ENCODE data around the gene HIP1. TPM values are rescaled to one million over a fixed set of nuclear protein-coding genes. Genes with fewer than 3 reads are reported as not detected.
A peak's percentile ranks its signal among the peaks of the same experiment; 100 is the strongest.

The HIP1 gene
- total and polyA plus RNA-seq, 2 of the 13 experiments (the other 11 are each of a cell fraction or from before 2014, with no cell fraction given), result 4.5 to 6.2 TPM

DNA sequence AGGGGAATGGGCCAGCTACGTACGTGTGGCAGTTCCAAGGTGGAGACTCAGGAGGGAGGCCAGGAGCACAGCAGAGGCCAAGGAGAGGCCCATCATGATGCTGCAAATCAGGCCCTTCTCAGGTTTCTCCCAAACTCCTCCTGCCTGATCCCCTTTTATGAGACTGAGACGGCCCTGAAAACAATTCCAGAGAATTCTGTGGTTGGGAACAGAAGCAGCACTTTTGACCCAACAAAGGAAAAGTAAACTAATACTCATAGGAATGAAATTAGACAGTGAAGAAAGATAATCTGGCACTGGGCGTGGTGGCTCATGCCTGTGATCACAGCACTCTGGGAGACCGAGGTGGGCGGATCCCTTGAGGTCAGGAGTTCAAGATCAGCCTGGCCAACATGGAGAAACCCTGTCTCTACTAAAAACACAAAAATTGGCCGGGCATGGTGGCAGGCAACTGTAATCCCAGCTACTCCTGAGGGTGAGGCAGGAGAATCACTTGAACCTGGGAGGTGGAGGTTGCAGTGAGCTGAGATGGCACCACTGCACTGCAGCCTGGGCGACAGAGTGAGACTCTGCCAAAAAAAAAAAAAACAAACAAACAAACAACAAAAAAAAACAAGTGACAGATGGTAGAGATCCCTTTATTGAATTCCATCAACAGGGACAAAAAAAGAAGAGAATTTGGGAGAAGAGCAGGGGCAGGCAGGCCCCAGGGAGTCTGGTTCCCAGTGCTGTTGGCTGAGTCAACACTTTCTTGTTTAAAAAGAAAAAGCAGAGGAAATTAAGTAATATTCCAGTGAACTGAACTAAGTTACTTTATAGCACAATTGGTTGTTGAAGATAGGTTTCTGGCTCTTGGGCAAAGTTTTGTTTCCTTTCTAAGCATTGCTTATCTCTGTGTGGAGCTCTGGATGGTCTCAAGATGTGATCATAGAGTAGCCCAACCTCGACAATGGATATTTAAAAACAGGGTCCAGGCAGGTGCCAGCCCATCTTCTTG is 33.6 kb upstream of the HIP1 start, which contains the start of gene CCL26:
Gene CCL26 (minus strand): TSS at position 131 of the 997 bp plus-strand sequence. CDS start 35 bp downstream, at position 96.
- ATAC-seq, result peak; percentile 34; the same call in 2 of the 3 replicates
- POLR2A ChIA-PET, result no interaction called here
- Histone ChIP-seq H4K20me1 (ENCODE audit: insufficient read depth, low read length) (no peaks in the 10 kb centered on the region), H3K4me2 (ENCODE audit: low read depth, low read length) (peak within 1 kb of the TSS; percentile 23; the same call in 1 of the 2 replicates), H3K79me2 (ENCODE audit: insufficient read depth, low read length) (no peaks in the 10 kb centered on the region), H3K36me3 (replicated peaks in 1 of 2; ENCODE audit: control insufficient read depth in 1 of 2, insufficient read depth in 2 of 2, low read length in 2 of 2) (no peaks in the 10 kb centered on the region), H3K4me1 (ENCODE audit: insufficient read depth, low read length) (peaks cover 20% of the 10 kb centered on the region), H3K27ac (ENCODE audit: extremely low read length, insufficient read depth, low read length) (no peak within 1 kb of the TSS), H3K9ac (ENCODE audit: insufficient read depth, low read depth, low read length) (no peak within 1 kb of the TSS), H3K4me3 (replicated peaks in 1 of 3; ENCODE audit: insufficient read depth in 1 of 3, low read depth in 2 of 3, low read length in 3 of 3) (no peak within 1 kb of the TSS), H2AFZ (ENCODE audit: low read length) (no peak within 1 kb of the TSS), H3K27me3 (ENCODE audit: control insufficient read depth in 1 of 2, insufficient read depth in 2 of 2, low read length in 2 of 2) (peaks cover 0 to 3% of the 10 kb centered on the region in 2 experiments; a peak in 1 of 5 replicates), H3K9me3 (ENCODE audit: low read length) (no peaks in the 10 kb centered on the region)
- in situ Hi-C loops (cut with HindIII; ENCODE audit: extremely low pct_ligation_motif_present, low pct_unique_long_range_greater_than_20kb) (no loop called here), intact Hi-C loops (cut with micrococcal nuclease; ENCODE audit: unreplicated experiment) (no loop called here)
- 12% methylated on average over 9 of the region's 9 CpGs for WGBS (ENCODE audit: low lambda C conversion rate)
- peak; percentile 32 for FAIRE-seq
- DNase-seq (ENCODE audit: low spot score), result peak; percentile 71
- TF ChIP-seq RXRA (CRISPR knock-in tag; IDR thresholded peaks at IDR 0.05), result peak; percentile 54; the same call in 1 of the 2 replicates
- TF ChIP-seq PCBP2 (optimal IDR thresholded peaks at IDR 0.05; ENCODE audit: low read depth, low read length, poor library complexity, severe bottlenecking), result no peak
- TF ChIP-seq SIX4 (CRISPR knock-in tag; IDR thresholded peaks at IDR 0.05), result no peak
- TF ChIP-seq, protein P1, sequence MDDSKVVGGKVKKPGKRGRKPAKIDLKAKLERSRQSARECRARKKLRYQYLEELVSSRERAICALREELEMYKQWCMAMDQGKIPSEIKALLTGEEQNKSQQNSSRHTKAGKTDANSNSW (CRISPR knock-in tag; IDR thresholded peaks at IDR 0.05; ENCODE audit: borderline replicate concordance), result no peak
- TF ChIP-seq, protein P2, sequence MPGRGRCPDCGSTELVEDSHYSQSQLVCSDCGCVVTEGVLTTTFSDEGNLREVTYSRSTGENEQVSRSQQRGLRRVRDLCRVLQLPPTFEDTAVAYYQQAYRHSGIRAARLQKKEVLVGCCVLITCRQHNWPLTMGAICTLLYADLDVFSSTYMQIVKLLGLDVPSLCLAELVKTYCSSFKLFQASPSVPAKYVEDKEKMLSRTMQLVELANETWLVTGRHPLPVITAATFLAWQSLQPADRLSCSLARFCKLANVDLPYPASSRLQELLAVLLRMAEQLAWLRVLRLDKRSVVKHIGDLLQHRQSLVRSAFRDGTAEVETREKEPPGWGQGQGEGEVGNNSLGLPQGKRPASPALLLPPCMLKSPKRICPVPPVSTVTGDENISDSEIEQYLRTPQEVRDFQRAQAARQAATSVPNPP (CRISPR knock-in tag; IDR thresholded peaks at IDR 0.05), result no peak
- no peak for TF ChIP-seq CHD4 (IDR thresholded peaks at IDR 0.05; ENCODE audit: borderline replicate concordance, low read length)
- TF ChIP-seq PAX8 (CRISPR knock-in tag; IDR thresholded peaks at IDR 0.05; ENCODE audit: borderline replicate concordance), result no peak
- no peak for TF ChIP-seq ZNF460 (CRISPR knock-in tag; IDR thresholded peaks at IDR 0.05; ENCODE audit: borderline replicate concordance)
- no peak for TF ChIP-seq MBNL3 (CRISPR knock-in tag; conservative IDR thresholded peaks at IDR 0.05)
- TF ChIP-seq RARA (CRISPR knock-in tag; IDR thresholded peaks at IDR 0.05), result peak; percentile 80
- TF ChIP-seq NR2F6 (IDR thresholded peaks at IDR 0.05), result no peak; the same call in 1 of the 2 replicates
- 0 out of 2 replicates have a peak, but pooled peaks have one; percentile 6 for TF ChIP-seq NR2F6 (CRISPR knock-in tag; IDR thresholded peaks at IDR 0.05)
- no peak for TF ChIP-seq ZNF12 (CRISPR knock-in tag; IDR thresholded peaks at IDR 0.05)
- no peak for TF ChIP-seq SOX13 (IDR thresholded peaks at IDR 0.05)
- peak in 1 of 2 experiments; percentile 39; a peak in 1 of 4 replicates for TF ChIP-seq SOX13 (CRISPR knock-in tag; conservative IDR thresholded peaks at IDR 0.05 in 1 of 2, IDR thresholded peaks at IDR 0.05 in 1 of 2)
- peak; percentile 64; the same call in 1 of the 2 replicates for TF ChIP-seq SP5 (CRISPR knock-in tag; IDR thresholded peaks at IDR 0.05; ENCODE audit: borderline replicate concordance, low read depth)
- TF ChIP-seq, protein P3, sequence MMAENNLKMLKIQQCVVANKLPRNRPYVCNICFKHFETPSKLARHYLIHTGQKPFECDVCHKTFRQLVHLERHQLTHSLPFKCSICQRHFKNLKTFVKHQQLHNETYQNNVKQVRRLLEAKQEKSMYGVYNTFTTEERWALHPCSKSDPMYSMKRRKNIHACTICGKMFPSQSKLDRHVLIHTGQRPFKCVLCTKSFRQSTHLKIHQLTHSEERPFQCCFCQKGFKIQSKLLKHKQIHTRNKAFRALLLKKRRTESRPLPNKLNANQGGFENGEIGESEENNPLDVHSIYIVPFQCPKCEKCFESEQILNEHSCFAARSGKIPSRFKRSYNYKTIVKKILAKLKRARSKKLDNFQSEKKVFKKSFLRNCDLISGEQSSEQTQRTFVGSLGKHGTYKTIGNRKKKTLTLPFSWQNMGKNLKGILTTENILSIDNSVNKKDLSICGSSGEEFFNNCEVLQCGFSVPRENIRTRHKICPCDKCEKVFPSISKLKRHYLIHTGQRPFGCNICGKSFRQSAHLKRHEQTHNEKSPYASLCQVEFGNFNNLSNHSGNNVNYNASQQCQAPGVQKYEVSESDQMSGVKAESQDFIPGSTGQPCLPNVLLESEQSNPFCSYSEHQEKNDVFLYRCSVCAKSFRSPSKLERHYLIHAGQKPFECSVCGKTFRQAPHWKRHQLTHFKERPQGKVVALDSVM (CRISPR knock-in tag; IDR thresholded peaks at IDR 0.05), result peak; percentile 96
- CTCF ChIA-PET (ENCODE audit: low intra/inter-chr PET ratio, low total read pairs), result no interaction called here
- BruUV-seq (replicated peaks), result no TSS peak

Measured in HepG2 (cell line).